OCI-LY1 (cell line): ENCODE data around the gene NPSR1.

Source experiments
- H2AFZ ChIP-seq: fragments of 200-600 bp; sonication (generic), shearing (Covaris generic); 2 replicates; pipeline ENCODE4 v1.6.0; 2014; ENCODE audit warnings: antibody characterized with exemption, mild to moderate bottlenecking, low read length
- H3F3A ChIP-seq: fragments of 200-600 bp; sonication (generic), shearing (Covaris generic); 2 replicates; pipeline ENCODE4 v1.6.0; 2014; ENCODE audit warnings: mild to moderate bottlenecking, antibody characterized with exemption, low read length, moderate library complexity; ENCODE audit not compliant: insufficient read depth
- H3K27ac ChIP-seq: fragments of 200-600 bp; sonication (generic); 2 replicates; pipeline ENCODE4 v1.5.1; 2014; ENCODE audit warnings: low read length, mixed run types, mild to moderate bottlenecking, low read depth; ENCODE audit not compliant: poor library complexity, severe bottlenecking
- H3K27me3 ChIP-seq: fragments of 200-600 bp; sonication (generic); 2 replicates; pipeline ENCODE4 v1.6.0; 2014; ENCODE audit warnings: antibody characterized with exemption, mild to moderate bottlenecking, low read length, moderate library complexity; ENCODE audit not compliant: insufficient read depth
- H3K36me3 ChIP-seq: fragments of 200-600 bp; sonication (generic); 2 replicates; pipeline ENCODE4 v1.6.1; 2014; ENCODE audit warnings: mild to moderate bottlenecking, antibody characterized with exemption, low read length, moderate library complexity, mixed read lengths; ENCODE audit not compliant: insufficient read depth
- H3K4me1 ChIP-seq: fragments of 200-600 bp; sonication (generic); 2 replicates; pipeline ENCODE4 v1.5.1; 2014; ENCODE audit warnings: mild to moderate bottlenecking, low read length, moderate library complexity; ENCODE audit not compliant: insufficient read depth, severe bottlenecking
- H3K4me2 ChIP-seq: fragments of 200-600 bp; sonication (generic), shearing (Covaris generic); 2 replicates; pipeline ENCODE4 v1.6.1; 2014; ENCODE audit warnings: low read length
- H3K4me3 ChIP-seq: fragments of 200-600 bp; sonication (generic); 2 replicates; pipeline ENCODE4 v1.5.1; 2014; ENCODE audit warnings: low read length, low read depth, mild to moderate bottlenecking, mixed read lengths; ENCODE audit not compliant: poor library complexity, severe bottlenecking
- H3K79me2 ChIP-seq: fragments of 200-600 bp; shearing (Covaris generic); 2 replicates; pipeline ENCODE4 v1.6.1; 2016; ENCODE audit warnings: mixed run types, low read length, mixed read lengths; ENCODE audit not compliant: insufficient read depth
- H3K9ac ChIP-seq: fragments of 200-600 bp; sonication (generic), shearing (Covaris generic); 2 replicates; pipeline ENCODE4 v1.6.1; 2014; ENCODE audit warnings: mild to moderate bottlenecking, low read length, mixed read lengths
- H3K9me2 ChIP-seq: fragments of 200-600 bp; sonication (generic), shearing (Covaris generic); 2 replicates; pipeline ENCODE4 v1.6.1; 2014; ENCODE audit warnings: low read depth, mild to moderate bottlenecking, low read length, mixed read lengths
- H3K9me3 ChIP-seq: fragments of 200-600 bp; shearing (Covaris generic); 2 replicates; pipeline ENCODE4 v1.6.1; 2014; ENCODE audit warnings: low read length, mixed read lengths
- H4K20me1 ChIP-seq: fragments of 200-600 bp; sonication (generic), shearing (Covaris generic); 2 replicates; pipeline ENCODE4 v1.6.0; 2016; ENCODE audit warnings: mild to moderate bottlenecking, low read length; ENCODE audit not compliant: insufficient read depth
- EZH2 ChIP-seq: fragments of 200-600 bp; sonication (generic), shearing (Covaris generic); IDR thresholded peaks from 2 replicates; pipeline ENCODE4 v1.8.0; 2017; ENCODE audit warnings: borderline replicate concordance, mixed run types, mild to moderate bottlenecking, antibody characterized with exemption, low read length, moderate library complexity, mixed read lengths
- TF ChIP-seq, protein P1 (sequence below): fragments of 200-600 bp; sonication (generic), shearing (Covaris generic); IDR thresholded peaks from 2 replicates; pipeline ENCODE4 v1.5.1; 2017; ENCODE audit warnings: mild to moderate bottlenecking, antibody characterized with exemption, low read length, moderate library complexity, mixed read lengths

NPSR1 gene

DNA sequence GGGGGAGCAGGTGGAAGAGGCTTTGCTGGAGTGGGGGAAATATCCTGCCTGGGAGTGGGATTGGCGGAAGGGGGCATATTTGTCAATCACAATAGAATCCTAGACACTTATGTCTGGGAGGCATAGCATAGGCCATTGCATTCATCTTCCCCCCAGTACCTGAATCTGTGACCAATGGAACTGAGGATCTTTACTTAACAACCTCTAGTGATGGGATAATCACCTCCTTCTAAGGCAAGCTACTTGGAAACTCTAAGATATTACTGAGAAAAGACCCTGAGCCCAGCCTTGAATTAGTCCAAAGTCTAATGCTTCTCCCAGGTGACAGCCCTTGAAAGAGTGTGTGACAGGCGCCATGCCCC, 90.7 kb downstream of the NPSR1 start:
- no peaks in the 10 kb centered on the region for H3K36me3 ChIP-seq
- no peaks in the 10 kb centered on the region for H3K9me2 ChIP-seq
- H3K9me3 ChIP-seq = no peaks in the 10 kb centered on the region
- no peaks in the 10 kb centered on the region for H3K79me2 ChIP-seq
- no peaks in the 10 kb centered on the region for H3F3A ChIP-seq
- H2AFZ ChIP-seq = no peak overlapping the region
- H3K4me3 ChIP-seq = no peak overlapping the region
- no peak overlapping the region for H3K9ac ChIP-seq
- TF ChIP-seq, protein P1, sequence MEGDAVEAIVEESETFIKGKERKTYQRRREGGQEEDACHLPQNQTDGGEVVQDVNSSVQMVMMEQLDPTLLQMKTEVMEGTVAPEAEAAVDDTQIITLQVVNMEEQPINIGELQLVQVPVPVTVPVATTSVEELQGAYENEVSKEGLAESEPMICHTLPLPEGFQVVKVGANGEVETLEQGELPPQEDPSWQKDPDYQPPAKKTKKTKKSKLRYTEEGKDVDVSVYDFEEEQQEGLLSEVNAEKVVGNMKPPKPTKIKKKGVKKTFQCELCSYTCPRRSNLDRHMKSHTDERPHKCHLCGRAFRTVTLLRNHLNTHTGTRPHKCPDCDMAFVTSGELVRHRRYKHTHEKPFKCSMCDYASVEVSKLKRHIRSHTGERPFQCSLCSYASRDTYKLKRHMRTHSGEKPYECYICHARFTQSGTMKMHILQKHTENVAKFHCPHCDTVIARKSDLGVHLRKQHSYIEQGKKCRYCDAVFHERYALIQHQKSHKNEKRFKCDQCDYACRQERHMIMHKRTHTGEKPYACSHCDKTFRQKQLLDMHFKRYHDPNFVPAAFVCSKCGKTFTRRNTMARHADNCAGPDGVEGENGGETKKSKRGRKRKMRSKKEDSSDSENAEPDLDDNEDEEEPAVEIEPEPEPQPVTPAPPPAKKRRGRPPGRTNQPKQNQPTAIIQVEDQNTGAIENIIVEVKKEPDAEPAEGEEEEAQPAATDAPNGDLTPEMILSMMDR = no peak
- TF ChIP-seq EZH2 = no peak
- H3K27me3 ChIP-seq = no peaks in the 10 kb centered on the region
- no peaks in the 10 kb centered on the region for H3K4me1 ChIP-seq
- H3K27ac ChIP-seq = no peak overlapping the region
- no peak overlapping the region for H3K4me2 ChIP-seq
- no peaks in the 10 kb centered on the region for H4K20me1 ChIP-seq

DNA sequence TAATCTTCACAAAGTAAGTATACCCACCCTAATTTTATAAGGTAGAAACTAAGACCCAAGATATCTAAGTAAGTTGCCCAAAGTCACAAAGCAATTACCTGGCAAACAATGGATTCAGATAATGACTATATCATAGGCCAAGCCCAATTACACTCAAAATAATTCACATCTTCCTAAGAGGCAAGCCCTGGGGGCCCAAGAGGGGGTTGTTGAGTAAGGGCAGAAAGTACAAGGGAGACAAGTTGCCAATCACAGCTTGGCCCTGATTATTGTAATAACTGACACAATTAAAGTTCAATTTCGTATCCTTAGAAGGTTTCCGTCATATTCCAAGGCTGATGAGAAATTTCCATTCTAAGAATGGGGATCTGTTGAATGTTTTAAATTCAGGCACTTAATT, 91.4 kb downstream of the NPSR1 start:
- H4K20me1 ChIP-seq = no peaks in the 10 kb centered on the region
- no peaks in the 10 kb centered on the region for H3K4me1 ChIP-seq
- H2AFZ ChIP-seq = no peak overlapping the region
- H3K79me2 ChIP-seq = no peaks in the 10 kb centered on the region
- no peak overlapping the region for H3K9ac ChIP-seq
- H3K27ac ChIP-seq = no peak overlapping the region
- no peak for TF ChIP-seq EZH2
- TF ChIP-seq, protein P1 = no peak
- H3F3A ChIP-seq = no peaks in the 10 kb centered on the region
- H3K27me3 ChIP-seq = no peaks in the 10 kb centered on the region
- H3K36me3 ChIP-seq = no peaks in the 10 kb centered on the region
- H3K9me3 ChIP-seq = no peaks in the 10 kb centered on the region
- H3K4me3 ChIP-seq = no peak overlapping the region
- no peaks in the 10 kb centered on the region for H3K9me2 ChIP-seq
- no peak overlapping the region for H3K4me2 ChIP-seq

DNA sequence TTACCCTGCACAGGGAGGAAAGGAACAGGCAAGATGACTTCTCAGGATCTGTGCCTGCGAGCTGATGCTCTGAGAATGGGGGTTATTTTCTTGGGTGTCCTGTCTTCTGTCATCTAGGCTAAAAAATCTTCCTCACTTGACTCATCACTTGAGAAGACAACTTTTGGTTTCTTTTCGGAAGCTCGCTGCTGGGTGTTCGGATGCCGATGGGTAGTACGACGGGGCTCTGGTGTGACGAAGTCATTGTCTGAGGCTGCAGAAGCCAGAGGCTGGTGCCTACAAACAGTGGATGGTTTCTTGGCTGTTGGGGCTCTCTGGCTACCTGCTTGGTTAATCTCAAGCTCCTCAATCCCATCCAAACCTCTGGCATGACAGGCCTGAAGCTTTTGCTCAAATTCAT, 92.2 kb downstream of the NPSR1 start:
- no peak overlapping the region for H3K4me2 ChIP-seq
- H3K27me3 ChIP-seq = no peaks in the 10 kb centered on the region
- H2AFZ ChIP-seq = no peak overlapping the region

More for the DNA sequence above, 92.2 kb downstream of the NPSR1 start:
- no peaks in the 10 kb centered on the region for H3K79me2 ChIP-seq
- no peak overlapping the region for H3K9ac ChIP-seq
- no peak overlapping the region for H3K27ac ChIP-seq
- H3K36me3 ChIP-seq = no peaks in the 10 kb centered on the region
- H3K9me2 ChIP-seq = no peaks in the 10 kb centered on the region
- no peaks in the 10 kb centered on the region for H3F3A ChIP-seq
- H3K4me3 ChIP-seq = no peak overlapping the region
- H4K20me1 ChIP-seq = no peaks in the 10 kb centered on the region
- no peaks in the 10 kb centered on the region for H3K9me3 ChIP-seq
- no peak for TF ChIP-seq EZH2
- TF ChIP-seq, protein P1 = no peak
- H3K4me1 ChIP-seq = no peaks in the 10 kb centered on the region
